WTC11 (cell line): ENCODE results near the gene LRP4.

Experiments
- ATF3 ChIP-seq: sonication (generic); formaldehyde crosslinking; conservative IDR thresholded peaks from 2 replicates; pipeline ENCODE4 v1.8.1; 2022; ENCODE audit warnings: mild to moderate bottlenecking, missing genetic modification reagents
- CBFB ChIP-seq: sonication (generic); formaldehyde crosslinking; IDR thresholded peaks from 2 replicates; pipeline ENCODE4 v1.8.1; 2022; ENCODE audit warnings: mild to moderate bottlenecking, low read depth, missing genetic modification reagents
- CREB1 ChIP-seq: sonication (generic); formaldehyde crosslinking; IDR thresholded peaks from 2 replicates; pipeline ENCODE4 v1.8.0; 2023; ENCODE audit warnings: mild to moderate bottlenecking, missing genetic modification reagents
- CTCF ChIP-seq: fragments of 200-600 bp; IDR thresholded peaks from 2 replicates; pipeline ENCODE4 v1.8.0; 2022; ENCODE audit warnings: antibody characterized with exemption
- E2F4 ChIP-seq: sonication (generic); formaldehyde crosslinking; IDR thresholded peaks from 2 replicates; pipeline ENCODE4 v1.8.1; 2022; ENCODE audit warnings: low read depth, mild to moderate bottlenecking, moderate library complexity, missing genetic modification reagents, borderline replicate concordance
- E2F5 ChIP-seq: sonication (generic); formaldehyde crosslinking; IDR thresholded peaks from 2 replicates; pipeline ENCODE4 v1.8.1; 2022; ENCODE audit warnings: mild to moderate bottlenecking, moderate library complexity, missing genetic modification reagents
- FOXK1 ChIP-seq: sonication (generic); formaldehyde crosslinking; IDR thresholded peaks from 2 replicates; pipeline ENCODE4 v1.8.0; 2022; ENCODE audit warnings: mild to moderate bottlenecking, moderate library complexity, missing genetic modification reagents
- FOXP1 ChIP-seq: sonication (generic); formaldehyde crosslinking; IDR thresholded peaks from 2 replicates; pipeline ENCODE4 v1.8.0; 2022; ENCODE audit warnings: missing genetic modification reagents, mild to moderate bottlenecking, moderate library complexity, borderline replicate concordance
- MAX ChIP-seq: sonication (generic); formaldehyde crosslinking; IDR thresholded peaks from 2 replicates; pipeline ENCODE4 v1.8.0; 2022; ENCODE audit warnings: mild to moderate bottlenecking, missing genetic modification reagents
- MXD4 ChIP-seq: fragments of 250-450 bp; sonication (Bioruptor Pico); IDR thresholded peaks from 2 replicates; pipeline ENCODE4 v1.8.0; 2021; ENCODE audit warnings: mild to moderate bottlenecking, moderate library complexity, borderline replicate concordance
- TCF7 ChIP-seq: sonication (generic); formaldehyde crosslinking; IDR thresholded peaks from 2 replicates; pipeline ENCODE4 v1.8.0; 2022; ENCODE audit warnings: mild to moderate bottlenecking, low read depth, missing genetic modification reagents, moderate library complexity
- USF2 ChIP-seq: sonication (generic); formaldehyde crosslinking; IDR thresholded peaks from 2 replicates; pipeline ENCODE4 v1.8.1; 2023; ENCODE audit warnings: mild to moderate bottlenecking, missing genetic modification reagents, moderate library complexity
- ZNF281 ChIP-seq: sonication (generic); formaldehyde crosslinking; IDR thresholded peaks from 2 replicates; pipeline ENCODE4 v1.8.0; 2023; ENCODE audit warnings: mild to moderate bottlenecking, missing genetic modification reagents

- TF ChIP-seq ATF3 (CRISPR knock-in tag): no peak
- TF ChIP-seq CTCF: no peak
- no peak for TF ChIP-seq USF2 (CRISPR knock-in tag)
- no peak for TF ChIP-seq ZNF281 (CRISPR knock-in tag)
- TF ChIP-seq MAX (CRISPR knock-in tag): no peak
- TF ChIP-seq TCF7 (CRISPR knock-in tag): no peak
- TF ChIP-seq FOXP1 (CRISPR knock-in tag): no peak
- no peak for TF ChIP-seq CREB1 (CRISPR knock-in tag)
- TF ChIP-seq E2F4 (CRISPR knock-in tag): no peak
- no peak for TF ChIP-seq MXD4 (CRISPR knock-in tag)
- TF ChIP-seq FOXK1 (CRISPR knock-in tag): no peak
- no peak for TF ChIP-seq E2F5 (CRISPR knock-in tag)
- TF ChIP-seq CBFB (CRISPR knock-in tag): no peak
Observed at GRCh38 chr11:46942172-46942571, 23.8 kb upstream of the LRP4 start.
